CD14-positive monocyte (primary cell): Measurements from ENCODE around the gene ITGA2. TPM values are rescaled to one million over a fixed set of nuclear protein-coding genes. Genes with fewer than 3 reads are reported as not detected.

Source experiments
- DNase-seq, 3 donors: peaks; one replicate each; pipeline ENCODE4 v3.0.0-alpha.2; 2011 to 2022
- H2AFZ ChIP-seq: 2 replicates; pipeline ENCODE4 v1.6.0; 2012; ENCODE audit warnings: mild to moderate bottlenecking, low read depth, low read length, inconsistent platforms; ENCODE audit not compliant: insufficient read depth, poor library complexity, severe bottlenecking
- H3K27ac ChIP-seq, 2 donors: 1 replicate in 1 of 2; 2 replicates in 1 of 2; pipeline ENCODE4 v1.5.1; 2012 to 2013; ENCODE audit warnings: low read length in 2 of 2, control low read depth in 1 of 2, inconsistent platforms in 1 of 2, low read depth in 1 of 2, mild to moderate bottlenecking in 1 of 2
- H3K27me3 ChIP-seq, 2 donors: one replicate each; pipeline versions ENCODE4 v1.6.0 to v1.6.1; 2011 to 2013; ENCODE audit warnings: low read length in 2 of 2; ENCODE audit not compliant: control insufficient read depth in 2 of 2, insufficient read depth in 2 of 2
- H3K36me3 ChIP-seq, 2 donors: replicated peaks in 1 of 2; 1 replicate in 1 of 2; 2 replicates in 1 of 2; pipeline versions ENCODE4 v1.5.1 to v1.6.1; 2012 to 2013; ENCODE audit warnings: low read length in 2 of 2, control low read depth in 1 of 2, inconsistent platforms in 1 of 2, mild to moderate bottlenecking in 1 of 2; ENCODE audit not compliant: insufficient read depth in 2 of 2, control insufficient read depth in 1 of 2
- H3K4me1 ChIP-seq, 2 donors: 1 replicate in 1 of 2; 2 replicates in 1 of 2; pipeline versions ENCODE4 v1.5.1 to v1.6.1; 2012 to 2013; ENCODE audit warnings: low read length in 2 of 2, control low read depth in 1 of 2, inconsistent platforms in 1 of 2, mild to moderate bottlenecking in 1 of 2, moderate library complexity in 1 of 2; ENCODE audit not compliant: insufficient read depth in 2 of 2, control insufficient read depth in 1 of 2
- H3K4me2 ChIP-seq: replicated peaks from 2 replicates; pipeline ENCODE3; 2012; ENCODE audit warnings: low read length, moderate library complexity, mild to moderate bottlenecking; ENCODE audit not compliant: poor library complexity, severe bottlenecking; ENCODE audit errors: extremely low read depth
- H3K4me3 ChIP-seq, 3 experiments: fragments of 200-600 bp in 1 of 3; sonication (generic) in 1 of 3; replicated peaks in 1 of 3; 1 replicate in 2 of 3; 2 replicates in 1 of 3; pipeline ENCODE4 v1.5.1; 2011 to 2013; ENCODE audit warnings: low read length in 3 of 3, mild to moderate bottlenecking in 3 of 3, control low read depth in 2 of 3, low read depth in 2 of 3, inconsistent platforms in 1 of 3, moderate library complexity in 1 of 3
- H3K79me2 ChIP-seq: 2 replicates; pipeline ENCODE4 v1.6.0; 2012; ENCODE audit warnings: mild to moderate bottlenecking, control low read depth, inconsistent platforms, low read length, moderate library complexity; ENCODE audit not compliant: insufficient read depth
- H3K9ac ChIP-seq: 2 replicates; pipeline ENCODE4 v1.6.0; 2017; ENCODE audit warnings: low read length, mild to moderate bottlenecking; ENCODE audit not compliant: insufficient read depth, poor library complexity, severe bottlenecking
- H3K9me3 ChIP-seq, 2 donors: replicated peaks in 1 of 2; 1 replicate in 1 of 2; 2 replicates in 1 of 2; pipeline versions ENCODE4 v1.5.1 to v1.6.1; 2012 to 2013; ENCODE audit warnings: low read length in 2 of 2, control low read depth in 1 of 2; ENCODE audit not compliant: control insufficient read depth in 1 of 2, insufficient read depth in 1 of 2
- H4K20me1 ChIP-seq: 2 replicates; pipeline ENCODE4 v1.6.0; 2012; ENCODE audit warnings: mild to moderate bottlenecking, low read length, control low read depth, moderate library complexity; ENCODE audit not compliant: insufficient read depth
- H3K27ac Mint-ChIP-seq, 7 donors: one replicate each; pipeline ENCODE4 v1.8.0; 2020; ENCODE audit warnings: mild to moderate bottlenecking in 7 of 7, mixed read lengths in 7 of 7, moderate library complexity in 6 of 7, inconsistent platforms in 2 of 7
- H3K27me3 Mint-ChIP-seq, 3 donors: one replicate each; pipeline ENCODE4 v1.8.0; 2021 to 2022; ENCODE audit warnings: low read depth in 3 of 3, mild to moderate bottlenecking in 3 of 3, mixed read lengths in 3 of 3, moderate library complexity in 3 of 3, inconsistent platforms in 1 of 3
- H3K36me3 Mint-ChIP-seq, 2 donors: one replicate each; pipeline ENCODE4 v1.8.0; 2020; ENCODE audit warnings: mixed read lengths in 2 of 2, inconsistent platforms in 1 of 2, mild to moderate bottlenecking in 1 of 2
- H3K4me1 Mint-ChIP-seq: one replicate; pipeline ENCODE4 v1.8.0; 2020; ENCODE audit warnings: mild to moderate bottlenecking, mixed read lengths
- H3K4me3 Mint-ChIP-seq, 2 donors: one replicate each; pipeline ENCODE4 v1.8.0; 2020; ENCODE audit warnings: mild to moderate bottlenecking in 2 of 2, mixed read lengths in 2 of 2, moderate library complexity in 1 of 2
- H3K9me3 Mint-ChIP-seq, 7 donors: one replicate each; pipeline ENCODE4 v1.8.0; 2020 to 2022; ENCODE audit warnings: mixed read lengths in 7 of 7, mild to moderate bottlenecking in 6 of 7, moderate library complexity in 6 of 7, inconsistent platforms in 2 of 7
- WGBS: methylation state at CpG from one replicate; pipeline ENCODE4 v1.1.5; 2013; ENCODE audit warnings: missing lambda C conversion rate; ENCODE audit not compliant: insufficient coverage; 5-methylcytosine and 5-hydroxymethylcytosine counted together
- intact Hi-C, 2 donors: fragments of 100-400 bp; cut with micrococcal nuclease; formaldehyde crosslinking; loops; one replicate each; pipeline versions ENCODE4 v1.15.0 to v1.15.1; 2023
- polyA plus RNA-seq, 3 donors: library from polyadenylated mRNA; depleted of rRNA in 1 of 3; unstranded in 2 of 3; stranded (reverse) in 1 of 3; fragments of 300-500 nt in 2 of 3; fragments of >200 nt in 1 of 3; fragmentation: Illumina TruSeq in 2 of 3; gene quantifications; 1 replicate in 2 of 3; 2 replicates in 1 of 3; pipeline ENCODE4 v1.2.3, GENCODE V29; 2012 to 2021
- TF ChIP-seq, protein P1 (sequence below): fragments of 200-600 bp; IDR thresholded peaks from one replicate; pipeline ENCODE4 v1.8.0; 2022; ENCODE audit warnings: antibody characterized with exemption, mild to moderate bottlenecking

ITGA2 gene
- polyA plus RNA-seq, 3 donors = not detected

DNA sequence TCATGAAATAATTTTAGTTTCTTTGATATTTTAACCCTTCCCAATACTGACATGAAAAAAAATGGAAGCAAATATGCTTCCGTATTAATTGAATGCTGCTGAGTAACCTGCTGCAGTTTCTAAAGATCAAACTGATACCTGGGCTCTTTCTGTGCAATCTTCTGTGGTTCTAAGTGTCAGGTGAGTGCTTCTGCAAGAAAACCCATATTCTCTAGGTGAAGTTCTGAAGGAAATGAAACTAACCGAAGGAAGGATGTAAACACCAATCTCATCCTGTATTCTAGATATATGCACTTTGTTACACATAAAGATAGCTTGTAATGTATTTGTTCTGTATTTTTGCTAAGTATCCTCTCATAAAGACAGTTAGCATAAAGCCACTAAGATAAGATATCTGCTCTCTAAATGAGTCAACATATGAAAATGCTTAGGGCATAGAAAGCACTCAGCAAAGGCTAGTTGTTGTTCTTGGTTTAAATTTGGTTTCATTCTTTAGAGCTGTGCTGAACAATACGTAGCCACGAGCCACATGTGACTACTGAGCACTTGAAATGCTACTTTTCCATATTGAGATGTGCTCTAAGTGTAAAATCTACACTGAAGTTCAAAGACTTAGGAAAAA is 52.0 kb downstream of the ITGA2 start:
- Mint-ChIP-seq H3K36me3 (no peaks in the 10 kb centered on the region), H3K9me3 (no peaks in the 10 kb centered on the region), H3K4me3 (no peak overlapping the region), H3K27ac (no peak overlapping the region), H3K4me1 (no peaks in the 10 kb centered on the region), H3K27me3 (no peaks in the 10 kb centered on the region)
- no peaks in the 10 kb centered on the region for H3K4me1 ChIP-seq
- no peak overlapping the region for H3K27ac ChIP-seq
- no peak overlapping the region for H3K9ac ChIP-seq
- no peaks in the 10 kb centered on the region for H3K36me3 ChIP-seq
- TF ChIP-seq, protein P1, sequence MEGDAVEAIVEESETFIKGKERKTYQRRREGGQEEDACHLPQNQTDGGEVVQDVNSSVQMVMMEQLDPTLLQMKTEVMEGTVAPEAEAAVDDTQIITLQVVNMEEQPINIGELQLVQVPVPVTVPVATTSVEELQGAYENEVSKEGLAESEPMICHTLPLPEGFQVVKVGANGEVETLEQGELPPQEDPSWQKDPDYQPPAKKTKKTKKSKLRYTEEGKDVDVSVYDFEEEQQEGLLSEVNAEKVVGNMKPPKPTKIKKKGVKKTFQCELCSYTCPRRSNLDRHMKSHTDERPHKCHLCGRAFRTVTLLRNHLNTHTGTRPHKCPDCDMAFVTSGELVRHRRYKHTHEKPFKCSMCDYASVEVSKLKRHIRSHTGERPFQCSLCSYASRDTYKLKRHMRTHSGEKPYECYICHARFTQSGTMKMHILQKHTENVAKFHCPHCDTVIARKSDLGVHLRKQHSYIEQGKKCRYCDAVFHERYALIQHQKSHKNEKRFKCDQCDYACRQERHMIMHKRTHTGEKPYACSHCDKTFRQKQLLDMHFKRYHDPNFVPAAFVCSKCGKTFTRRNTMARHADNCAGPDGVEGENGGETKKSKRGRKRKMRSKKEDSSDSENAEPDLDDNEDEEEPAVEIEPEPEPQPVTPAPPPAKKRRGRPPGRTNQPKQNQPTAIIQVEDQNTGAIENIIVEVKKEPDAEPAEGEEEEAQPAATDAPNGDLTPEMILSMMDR = no peak
- H2AFZ ChIP-seq = no peak overlapping the region
- H3K79me2 ChIP-seq = no peaks in the 10 kb centered on the region
- H3K9me3 ChIP-seq = no peaks in the 10 kb centered on the region
- intact Hi-C loops = no loop called here
- WGBS = 80% methylated on average over 1 of the region's 4 CpGs
- H3K27me3 ChIP-seq = no peaks in the 10 kb centered on the region
- DNase-seq = no peak
- H3K4me3 ChIP-seq = no peak overlapping the region
- no peaks in the 10 kb centered on the region for H4K20me1 ChIP-seq
- no peak overlapping the region for H3K4me2 ChIP-seq

DNA sequence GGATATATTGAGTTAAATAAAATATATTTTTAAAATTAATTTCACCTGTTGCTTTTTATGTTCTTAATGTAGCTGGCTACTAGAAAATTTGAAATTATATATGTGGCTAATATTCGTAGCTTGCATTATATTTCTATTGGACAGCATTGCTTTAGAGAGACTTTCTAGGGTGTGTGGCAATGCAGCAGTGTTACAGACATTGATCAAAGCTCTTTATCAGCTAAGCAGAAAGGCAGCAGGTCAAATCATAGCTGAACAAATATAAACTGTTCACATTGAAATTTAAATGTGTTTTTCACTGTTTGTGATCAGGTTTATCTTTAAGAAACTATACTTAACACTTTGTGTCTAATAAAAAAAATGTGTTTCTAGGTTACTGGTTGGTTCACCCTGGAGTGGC is 52.6 kb downstream of the ITGA2 start:
- intact Hi-C loops = no loop called here
- Histone ChIP-seq H3K79me2 (no peaks in the 10 kb centered on the region), H3K36me3 (no peaks in the 10 kb centered on the region), H3K4me1 (no peaks in the 10 kb centered on the region), H4K20me1 (no peaks in the 10 kb centered on the region), H3K4me3 (no peak overlapping the region), H3K27ac (no peak overlapping the region), H3K9me3 (no peaks in the 10 kb centered on the region), H3K4me2 (no peak overlapping the region), H3K9ac (no peak overlapping the region), H2AFZ (no peak overlapping the region), H3K27me3 (no peaks in the 10 kb centered on the region)
- peaks cover 0 to 2% (median 0%) of the 10 kb centered on the region in 3 donors for H3K27me3 Mint-ChIP-seq
- TF ChIP-seq, protein P1 = no peak
- no peaks in the 10 kb centered on the region for H3K36me3 Mint-ChIP-seq
- no CpG with 5 or more reads among the region's 1 CpG for WGBS
- no peaks in the 10 kb centered on the region for H3K4me1 Mint-ChIP-seq
- DNase-seq = no peak
- H3K9me3 Mint-ChIP-seq = no peaks in the 10 kb centered on the region
- no peak overlapping the region for H3K4me3 Mint-ChIP-seq
- no peak overlapping the region for H3K27ac Mint-ChIP-seq
